Measurements from ENCODE around the gene NKAP.
"Not testable (repeated sequence)": the region's sequence is repeated elsewhere in the genome, so short reads cannot be mapped to it uniquely, and the experiment has no call there.

NKAP gene

GRCh38 chrX:119935215-119935874 is 8.2 kb downstream of the NKAP start:
- no peak for DNase-seq

- not testable (repeated sequence) for DNase-seq
These were observed 21.2 kb downstream of the NKAP start for GRCh38 chrX:119922391-119922790.

GRCh38 chrX:119919835-119920585 is 23.5 kb downstream of the NKAP start:
- DNase-seq = no peak

- DNase-seq = no peak
These were observed 25.7 kb downstream of the NKAP start for GRCh38 chrX:119917877-119918276.

- DNase-seq = no peak
These were observed 27.2 kb downstream of the NKAP start for GRCh38 chrX:119916310-119916709.

GRCh38 chrX:119900976-119901375 is 42.6 kb downstream of the NKAP start:
- no peak for DNase-seq

- DNase-seq = no peak
These were observed 44.4 kb downstream of the NKAP start for GRCh38 chrX:119899125-119899524.

GRCh38 chrX:119895843-119896326 is 47.7 kb downstream of the NKAP start, which contains the start of gene AKAP14:
AKAP14 (plus strand) TSS chrX:119895893; CDS start chrX:119903224, 7,331 bp downstream.
- peak; percentile 12 for DNase-seq

- not testable (repeated sequence) for DNase-seq
These were observed 51.4 kb downstream of the NKAP start for GRCh38 chrX:119891961-119892692.

GRCh38 chrX:119890626-119891025 is 52.9 kb downstream of the NKAP start:
- DNase-seq = not testable (repeated sequence)

GRCh38 chrX:119887721-119888425 is 55.7 kb downstream of the NKAP start:
- DNase-seq = peak; percentile 14

GRCh38 chrX:119885554-119886428 is 57.8 kb downstream of the NKAP start:
- no peak for DNase-seq

GRCh38 chrX:119880552-119881437 is 62.8 kb downstream of the NKAP start:
- DNase-seq = no peak

- DNase-seq = no peak
These were observed 63.5 kb downstream of the NKAP start for GRCh38 chrX:119880076-119880475.

- DNase-seq = no peak
These were observed 64.8 kb downstream of the NKAP start for GRCh38 chrX:119878740-119879139.

GRCh38 chrX:119871599-119872395 is 71.8 kb downstream of the NKAP start, which contains the start of the genes NDUFA1 and RNF113A:
NDUFA1 (plus strand) TSS chrX:119871832; CDS start chrX:119871912, 80 bp downstream.
RNF113A (minus strand) TSS chrX:119871733; CDS start chrX:119871613, 120 bp downstream.
- DNase-seq = peak; percentile 51

GRCh38 chrX:119871245-119871598 is 72.3 kb downstream of the NKAP start:
- DNase-seq = no peak

All from NCI-H1436 treated with DMSO at 0.1 percent for 48 hours (cell line).